ENCODE measurements around the gene CPVL.

The CPVL gene

DNA sequence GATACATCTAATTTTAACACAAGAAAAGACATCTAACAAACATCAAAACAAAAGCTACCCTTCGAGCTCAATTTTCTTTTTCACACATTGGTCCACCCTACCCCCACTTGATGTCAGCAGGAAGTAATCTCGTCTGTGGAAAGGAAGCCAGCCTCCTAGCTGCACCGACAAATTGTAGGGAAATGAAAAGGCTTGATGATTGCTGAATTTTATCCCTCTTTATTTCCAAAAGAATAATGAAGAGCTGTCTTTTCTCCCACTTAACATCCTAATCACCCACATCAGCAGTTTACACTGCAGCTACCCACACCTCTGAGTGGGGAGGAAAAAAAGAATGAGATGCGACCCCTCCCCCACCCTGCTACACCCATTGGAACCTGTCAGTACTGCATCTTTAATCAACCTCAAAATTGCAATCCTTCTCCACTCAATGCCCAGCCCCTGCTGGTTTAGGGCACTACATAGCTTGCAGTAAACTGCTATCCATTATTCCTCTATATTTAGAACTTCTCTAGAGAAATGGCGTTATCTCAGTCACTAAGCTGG, 10.6 kb upstream of the CPVL start:
- DNase-seq (ENCODE audit: low read depth, low spot score) = no peak

GRCh38 chr7:29154076-29154475, 7.7 kb upstream of the CPVL start:
- no peak for DNase-seq (ENCODE audit: low read depth, low spot score)

GRCh38 chr7:29150856-29151255, 4.5 kb upstream of the CPVL start:
- DNase-seq (ENCODE audit: low read depth, low spot score) = no peak

DNA sequence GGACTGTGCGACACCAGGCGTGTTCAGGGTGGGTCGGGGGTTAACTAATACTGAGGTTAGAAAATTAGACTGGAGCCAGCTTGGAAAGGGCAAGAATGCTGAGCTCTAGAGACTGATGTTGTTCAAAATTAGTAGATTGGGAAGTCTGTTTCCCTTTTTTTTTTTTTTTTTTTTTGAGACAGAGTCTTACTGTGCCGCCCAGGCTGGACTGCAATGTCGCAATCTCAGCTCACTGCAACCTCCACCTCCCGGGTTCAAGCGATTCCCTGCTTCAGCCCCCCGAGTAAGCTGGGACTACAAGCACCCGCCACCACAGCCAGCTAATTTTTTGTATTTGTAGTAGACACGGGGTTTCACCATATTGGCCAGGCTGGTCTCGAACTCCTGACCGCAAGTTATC, 2.7 kb upstream of the CPVL start:
- DNase-seq (ENCODE audit: low read depth, low spot score) = no peak

DNA sequence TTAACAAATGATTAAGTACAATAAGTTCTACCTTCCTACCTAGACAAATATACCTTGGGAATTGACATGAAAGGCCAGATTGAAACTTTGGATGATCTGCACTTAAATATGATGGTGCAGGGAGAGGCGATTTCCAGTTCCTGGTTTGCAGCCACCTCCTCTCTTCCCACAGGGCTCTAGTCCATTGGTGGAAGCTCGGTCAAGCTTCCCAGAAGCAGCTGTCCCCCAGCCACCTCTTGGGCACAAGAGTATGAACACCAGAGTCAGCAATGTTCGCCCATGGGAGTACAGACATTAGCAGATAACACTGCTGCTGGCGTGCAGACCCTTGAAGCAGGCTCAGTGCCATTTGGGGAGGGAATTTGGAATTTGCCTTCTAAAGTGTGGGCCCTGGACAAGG, 1.5 kb upstream of the CPVL start:
- DNase-seq (ENCODE audit: low read depth, low spot score) = no peak

DNA sequence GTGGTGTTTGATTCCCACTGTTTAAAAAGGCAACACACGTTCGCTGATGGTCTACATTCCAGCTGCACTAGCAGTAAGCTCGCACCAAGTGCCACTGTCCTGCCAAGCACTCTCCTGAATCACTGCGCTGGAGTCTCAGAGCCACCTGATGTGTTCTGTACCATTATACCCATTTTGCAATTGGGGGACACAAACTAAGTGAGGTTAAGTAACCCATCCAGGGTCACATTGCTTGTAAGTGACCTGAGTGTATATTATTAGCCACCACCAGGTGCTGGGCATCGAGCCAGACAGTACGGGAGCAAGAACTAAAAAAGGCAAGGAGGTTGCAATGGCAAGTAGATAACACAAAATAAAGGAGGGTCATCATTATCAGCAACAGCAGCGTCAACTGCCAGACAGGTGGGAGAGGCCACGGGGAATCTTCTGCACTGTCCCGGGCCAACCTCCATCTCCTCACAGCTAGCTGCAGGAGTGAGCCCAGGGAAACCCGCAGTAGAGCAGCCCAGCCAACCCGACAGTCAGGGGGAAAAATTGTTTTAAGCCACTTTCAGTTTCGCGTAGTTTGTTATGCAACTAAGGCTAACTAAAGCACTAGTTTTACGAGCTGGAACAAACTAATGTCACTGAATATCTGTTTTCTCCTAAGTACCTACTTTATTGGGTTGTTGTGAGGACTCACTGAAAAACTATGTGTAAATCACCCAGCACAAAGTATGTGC, 712 bp upstream of the CPVL start:
- no peak for DNase-seq (ENCODE audit: low read depth, low spot score)

DNA sequence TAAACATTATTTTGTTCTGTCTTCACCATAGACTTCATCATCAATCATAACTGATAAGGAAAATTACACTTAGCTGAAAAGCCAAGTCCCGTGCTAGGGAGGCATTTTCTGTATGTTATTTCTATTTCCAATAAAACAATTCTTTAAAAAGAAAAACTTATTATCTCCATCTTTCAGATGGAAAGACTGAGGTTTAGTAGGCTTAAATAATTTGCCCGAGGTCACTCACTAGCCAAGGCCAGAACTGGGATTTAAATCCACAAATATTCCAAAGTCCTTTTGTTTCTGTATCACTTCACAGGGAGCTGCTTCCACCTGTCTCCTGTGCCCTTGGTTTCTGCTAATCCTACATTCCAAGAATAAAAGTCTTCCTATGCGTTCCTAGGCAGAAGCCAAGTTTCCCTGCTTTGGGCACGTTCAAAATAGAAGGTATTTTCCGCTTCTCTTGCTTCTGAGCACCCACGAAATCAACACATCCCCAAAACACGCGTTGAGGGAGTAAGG, 732 bp downstream of the CPVL start:
- DNase-seq (ENCODE audit: low read depth, low spot score) = no peak

DNA sequence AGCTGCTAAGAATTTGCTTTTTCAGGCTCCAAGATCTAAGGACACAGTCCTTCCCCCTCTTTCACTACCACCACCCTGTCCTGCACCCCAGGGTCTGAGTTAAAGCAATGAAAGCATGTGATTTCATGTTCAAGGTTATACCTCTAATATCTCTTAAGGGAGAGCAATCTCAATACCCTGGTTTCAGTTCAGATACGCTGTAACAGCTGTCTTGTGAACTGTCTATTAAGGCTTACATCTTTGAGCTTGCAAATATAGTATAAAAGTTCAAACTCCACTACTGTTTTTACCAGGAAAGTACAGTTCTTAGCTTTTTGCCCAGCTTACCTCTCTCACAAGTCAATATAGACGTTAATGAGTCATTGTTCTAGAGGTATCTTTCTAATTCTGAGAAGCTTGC, 2.6 kb downstream of the CPVL start:
- no peak for DNase-seq (ENCODE audit: low read depth, low spot score)

DNA sequence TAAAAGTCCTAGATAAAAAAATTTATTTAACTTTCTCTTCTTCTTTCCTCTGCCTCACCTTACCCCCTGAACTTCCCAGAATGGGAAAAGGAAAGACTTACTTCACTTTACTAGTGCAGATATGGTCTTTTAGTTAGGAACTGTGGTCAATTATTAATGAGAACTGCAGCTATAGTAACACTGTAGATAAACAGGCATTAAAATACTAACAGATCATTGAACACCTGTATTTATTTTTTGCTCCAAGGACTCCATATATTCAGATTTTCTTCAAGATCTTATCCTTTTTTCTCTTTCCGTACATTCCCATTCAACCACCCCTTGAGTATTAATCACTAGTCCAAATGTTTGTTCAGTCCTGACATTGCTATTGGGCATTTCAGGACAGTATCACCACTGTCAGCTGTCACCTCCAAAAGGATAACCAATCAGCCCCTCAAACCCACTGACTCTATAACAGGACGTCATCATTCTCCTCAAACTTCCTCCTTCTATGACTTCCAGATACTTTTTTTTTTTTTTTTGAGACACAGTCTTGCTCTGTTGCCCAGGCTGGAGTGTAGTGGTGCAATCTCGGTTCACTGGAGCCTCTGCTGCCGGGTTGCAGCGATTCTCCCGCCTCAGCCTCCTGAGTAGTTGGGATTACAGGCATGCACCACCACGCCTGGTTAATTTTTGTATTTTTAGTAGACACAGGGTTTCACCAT, 4.2 kb downstream of the CPVL start:
- no peak for DNase-seq (ENCODE audit: low read depth, low spot score)

- DNase-seq (ENCODE audit: low read depth, low spot score) = no peak
Measured at GRCh38 chr7:29140873-29141468, 5.4 kb downstream of the CPVL start.

DNA sequence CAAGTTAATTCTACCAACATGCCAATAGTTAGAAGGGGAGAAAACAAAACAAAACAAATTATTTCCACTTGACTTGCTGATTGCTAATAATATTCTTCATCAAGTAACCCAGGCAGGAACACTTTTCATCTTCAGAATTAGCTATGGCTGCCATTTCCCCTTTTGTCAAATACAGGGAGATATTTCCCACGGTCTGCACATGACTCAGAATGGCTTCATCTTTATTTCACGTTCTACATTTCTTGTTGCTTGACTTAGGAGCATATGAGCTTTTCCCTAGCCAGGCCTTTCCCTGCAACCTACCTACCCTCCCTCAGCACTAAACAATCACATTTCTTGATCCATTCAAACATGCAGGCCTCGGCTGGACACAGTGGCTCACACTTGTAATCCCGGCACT, 6.5 kb downstream of the CPVL start:
- DNase-seq (ENCODE audit: low read depth, low spot score) = no peak

GRCh38 chr7:29139191-29139590, 7.1 kb downstream of the CPVL start:
- no peak for DNase-seq (ENCODE audit: low read depth, low spot score)

DNA sequence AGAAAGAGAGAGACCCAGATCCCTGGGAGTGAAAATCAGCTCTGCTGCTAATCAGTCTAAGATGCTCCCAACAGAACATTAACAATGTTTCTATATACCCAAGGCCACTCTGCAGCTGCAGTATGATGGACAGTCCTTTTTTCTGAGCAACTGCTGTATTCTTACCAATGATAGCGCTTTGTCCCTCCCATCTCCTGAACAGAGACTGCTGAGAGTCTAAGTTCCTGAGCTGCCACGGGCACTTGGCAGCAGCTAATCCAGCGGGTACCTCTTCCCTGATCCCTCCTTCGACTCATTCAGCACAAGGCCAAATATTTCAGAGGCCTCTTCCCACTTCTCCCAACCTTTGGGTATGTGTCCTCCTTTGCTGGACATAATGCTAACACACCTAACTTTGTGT, 7.7 kb downstream of the CPVL start:
- DNase-seq (ENCODE audit: low read depth, low spot score) = no peak

DNA sequence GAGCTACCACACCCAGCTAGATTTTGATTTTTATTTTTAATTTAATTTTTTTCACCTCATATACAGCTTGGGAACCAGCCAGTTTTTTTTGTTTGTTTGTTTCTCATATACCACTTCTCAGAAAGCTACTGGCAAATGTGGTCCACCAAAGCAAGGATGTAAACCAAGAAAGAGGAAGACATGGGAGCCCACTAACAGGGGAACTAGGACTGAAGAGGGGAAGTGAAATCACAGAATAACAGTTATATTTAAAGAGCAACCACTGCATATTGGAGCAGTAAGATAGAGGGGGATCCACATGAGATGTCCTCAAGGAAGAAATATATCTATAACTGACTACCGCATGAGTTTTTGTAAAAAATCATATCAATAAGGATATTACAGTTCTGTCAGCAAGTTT, 10.5 kb downstream of the CPVL start:
- DNase-seq (ENCODE audit: low read depth, low spot score) = no peak

DNA sequence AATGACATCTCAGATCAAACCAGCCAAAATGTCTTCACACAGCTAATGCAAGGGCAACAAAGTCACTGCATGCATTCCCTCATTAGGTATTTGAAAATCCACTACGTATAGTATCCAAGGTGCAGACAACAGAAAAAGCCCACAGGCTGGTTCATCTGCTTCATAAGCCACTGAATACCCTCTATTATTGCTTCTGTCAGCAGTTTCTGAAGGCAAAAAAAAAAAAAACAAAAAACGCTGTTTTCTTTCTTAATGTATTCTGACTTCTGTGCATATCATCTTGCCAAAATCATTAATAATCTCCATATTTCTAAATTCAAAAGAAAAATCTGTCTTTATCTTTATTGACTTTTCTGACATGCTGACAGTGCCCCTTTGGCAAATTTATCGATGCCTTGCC, 13.4 kb downstream of the CPVL start:
- no peak for DNase-seq (ENCODE audit: low read depth, low spot score)

GRCh38 chr7:29131678-29132077, 14.7 kb downstream of the CPVL start:
- DNase-seq (ENCODE audit: low read depth, low spot score) = no peak

GRCh38 chr7:29130096-29130495, 16.2 kb downstream of the CPVL start:
- DNase-seq (ENCODE audit: low read depth, low spot score) = no peak

- no peak for DNase-seq (ENCODE audit: low read depth, low spot score)
Measured at GRCh38 chr7:29127527-29127926, 18.8 kb downstream of the CPVL start.

GRCh38 chr7:29126804-29127203, 19.5 kb downstream of the CPVL start:
- no peak for DNase-seq (ENCODE audit: low read depth, low spot score)

- DNase-seq (ENCODE audit: low read depth, low spot score) = no peak
Measured at GRCh38 chr7:29123626-29124190, 22.6 kb downstream of the CPVL start.

GRCh38 chr7:29122759-29123158, 23.6 kb downstream of the CPVL start:
- no peak for DNase-seq (ENCODE audit: low read depth, low spot score)

DNA sequence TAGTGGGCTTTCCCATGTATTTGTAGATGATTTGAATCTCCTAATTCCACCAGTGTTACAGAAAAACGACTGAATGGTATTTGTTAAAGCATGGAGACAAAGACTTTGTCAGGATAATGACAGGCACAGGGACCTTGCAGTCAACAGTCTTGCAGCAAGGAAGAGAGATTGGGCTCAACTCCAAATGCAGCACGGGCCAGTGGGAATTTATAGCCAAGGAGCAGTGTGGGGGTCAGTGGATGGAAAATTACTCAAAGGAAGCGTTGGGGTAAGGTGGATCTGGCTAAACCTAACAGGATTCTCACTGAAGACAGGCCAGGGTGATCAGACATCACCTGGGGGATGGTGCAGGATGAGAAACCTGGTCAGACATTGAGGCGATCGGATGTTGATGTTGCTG, 24.3 kb downstream of the CPVL start:
- DNase-seq (ENCODE audit: low read depth, low spot score) = no peak

All from brain pericyte (primary cell).